MCF 10A (cell line): ENCODE data around the gene SH3BP4. TPM values are rescaled to one million over a fixed set of nuclear protein-coding genes. Genes with fewer than 3 reads are reported as not detected.
A peak's percentile ranks its signal among the peaks of the same experiment; 100 is the strongest.

Experiments used
- BruUV-seq: library from RNA; stranded (reverse); fragments of 400-500 nt; replicated peaks from 2 replicates; lab custom pipeline; 2021; lab: Mats Ljungman, UMichigan
- CTCF ChIA-PET: fragments of 300-600 bp; sonication (Branson Sonifier 250); formaldehyde crosslinking; extraction: SDS; loops from one replicate; lab custom pipeline; 2021; ENCODE audit warnings: antibody characterized with exemption, inconsistent platforms; lab: Yijun Ruan, JAX
- POLR2A ChIA-PET: fragments of 300-600, 350-650 bp; sonication (Branson Sonifier 250); formaldehyde crosslinking; extraction: SDS; loops from one replicate; lab custom pipeline; 2020; ENCODE audit warnings: antibody characterized with exemption, inconsistent platforms; lab: Yijun Ruan, JAX
- DNase-seq: peaks from one replicate; pipeline ENCODE4 v3.0.0-alpha.2; 2018; ENCODE audit not compliant: unreplicated experiment
- H3K27ac Mint-ChIP-seq: one replicate; pipeline ENCODE4 v1.8.0; 2022; ENCODE audit warnings: mild to moderate bottlenecking, low read depth, mixed read lengths; ENCODE audit not compliant: unreplicated experiment
- H3K27me3 Mint-ChIP-seq: one replicate; pipeline ENCODE4 v1.8.0; 2022; ENCODE audit warnings: mixed read lengths; ENCODE audit not compliant: insufficient read depth, unreplicated experiment
- H3K36me3 Mint-ChIP-seq: one replicate; pipeline ENCODE4 v1.8.0; 2022; ENCODE audit warnings: mild to moderate bottlenecking, moderate library complexity, mixed read lengths; ENCODE audit not compliant: insufficient read depth, unreplicated experiment
- H3K4me1 Mint-ChIP-seq: one replicate; pipeline ENCODE4 v1.8.0; 2022; ENCODE audit warnings: mixed read lengths; ENCODE audit not compliant: insufficient read depth, unreplicated experiment
- H3K4me3 Mint-ChIP-seq: one replicate; pipeline ENCODE4 v1.8.0; 2022; ENCODE audit warnings: mild to moderate bottlenecking, moderate library complexity, mixed read lengths; ENCODE audit not compliant: unreplicated experiment
- H3K9me3 Mint-ChIP-seq: one replicate; pipeline ENCODE4 v1.8.0; 2022; ENCODE audit warnings: mixed read lengths; ENCODE audit not compliant: unreplicated experiment
- CTCF ChIP-seq: fragments of 200-600 bp; IDR thresholded peaks from one replicate; pipeline ENCODE4 v1.8.0; 2022; ENCODE audit warnings: antibody characterized with exemption, mild to moderate bottlenecking; ENCODE audit not compliant: unreplicated experiment
- intact Hi-C: fragments of 100-400 bp; cut with micrococcal nuclease; formaldehyde crosslinking; loops from 2 replicates; pipeline ENCODE4 v1.14.1; 2022
- total RNA-seq: library from RNA; stranded (reverse); gene quantifications from 2 replicates; pipeline ENCODE4 v1.2.3, GENCODE V29; 2022

Gene SH3BP4
- total RNA-seq, 1 experiment from 2014 or later: 59.7 TPM

- no peaks in the 10 kb centered on the region for H3K27me3 Mint-ChIP-seq
- TF ChIP-seq CTCF: no peak
- ChIA-PET CTCF (no interaction called here), POLR2A (no interaction called here)
- no peaks in the 10 kb centered on the region for H3K9me3 Mint-ChIP-seq
- no peak overlapping the region for H3K27ac Mint-ChIP-seq
- H3K36me3 Mint-ChIP-seq: peaks cover 21% of the 10 kb centered on the region
- no peak overlapping the region for H3K4me3 Mint-ChIP-seq
- BruUV-seq: no TSS peak
- intact Hi-C loops: no loop called here
- peaks cover 30% of the 10 kb centered on the region for H3K4me1 Mint-ChIP-seq
- DNase-seq: no peak
Measured at GRCh38 chr2:235006986-235007385, 55.2 kb downstream of the SH3BP4 start.

- peak overlapping the region; percentile 9 for H3K27ac Mint-ChIP-seq
- TF ChIP-seq CTCF: no peak
- ChIA-PET POLR2A (interaction anchor here (1.0 to 1.3 kb wide), 2 partner anchors 18 to 44 kb away, joined by 5 read pairs; no protein-coding TSS in a partner anchor), CTCF (no interaction called here)
- peaks cover 12% of the 10 kb centered on the region for H3K36me3 Mint-ChIP-seq
- no peaks in the 10 kb centered on the region for H3K9me3 Mint-ChIP-seq
- no peak for DNase-seq
- peaks cover 24% of the 10 kb centered on the region for H3K4me1 Mint-ChIP-seq
- H3K27me3 Mint-ChIP-seq: no peaks in the 10 kb centered on the region
- H3K4me3 Mint-ChIP-seq: no peak overlapping the region
- BruUV-seq: no TSS peak
- intact Hi-C loops: no loop called here
Measured at GRCh38 chr2:235007664-235008457, 56.0 kb downstream of the SH3BP4 start.

GRCh38 chr2:235008584-235009044 lies 56.8 kb downstream of the SH3BP4 start:
- Mint-ChIP-seq H3K9me3 (no peaks in the 10 kb centered on the region), H3K27ac (peak overlapping the region; percentile 46), H3K4me1 (peaks cover 24% of the 10 kb centered on the region), H3K4me3 (no peak overlapping the region), H3K27me3 (no peaks in the 10 kb centered on the region), H3K36me3 (peaks cover 7% of the 10 kb centered on the region)
- intact Hi-C loops: no loop called here
- no peak for DNase-seq
- BruUV-seq: no TSS peak
- ChIA-PET CTCF (no interaction called here), POLR2A (interaction anchor here (1.0 to 1.3 kb wide), 2 partner anchors 17 to 45 kb away, joined by 5 read pairs; no protein-coding TSS in a partner anchor)
- no peak for TF ChIP-seq CTCF

- intact Hi-C loops: no loop called here
- CTCF ChIA-PET: no interaction called here
- DNase-seq: no peak
- no peak overlapping the region for H3K4me3 Mint-ChIP-seq
- POLR2A ChIA-PET: interaction anchor here (0.6 kb wide), 1 partner anchor 11 kb away, joined by 4 read pairs; no protein-coding TSS in a partner anchor
- H3K9me3 Mint-ChIP-seq: no peaks in the 10 kb centered on the region
- BruUV-seq: no TSS peak
- no peak for TF ChIP-seq CTCF
- H3K36me3 Mint-ChIP-seq: peaks cover 7% of the 10 kb centered on the region
- no peaks in the 10 kb centered on the region for H3K27me3 Mint-ChIP-seq
- H3K4me1 Mint-ChIP-seq: peaks cover 24% of the 10 kb centered on the region
- H3K27ac Mint-ChIP-seq: peak overlapping the region; percentile 46
Measured at GRCh38 chr2:235009081-235009480, 57.3 kb downstream of the SH3BP4 start.
